Measurements from ENCODE around the gene LINGO1. TPM values are rescaled to one million over a fixed set of nuclear protein-coding genes. Genes with fewer than 3 reads are reported as not detected.

LINGO1 gene
- total RNA-seq, 1 donor from 2014 or later = 18.8 TPM

DNA sequence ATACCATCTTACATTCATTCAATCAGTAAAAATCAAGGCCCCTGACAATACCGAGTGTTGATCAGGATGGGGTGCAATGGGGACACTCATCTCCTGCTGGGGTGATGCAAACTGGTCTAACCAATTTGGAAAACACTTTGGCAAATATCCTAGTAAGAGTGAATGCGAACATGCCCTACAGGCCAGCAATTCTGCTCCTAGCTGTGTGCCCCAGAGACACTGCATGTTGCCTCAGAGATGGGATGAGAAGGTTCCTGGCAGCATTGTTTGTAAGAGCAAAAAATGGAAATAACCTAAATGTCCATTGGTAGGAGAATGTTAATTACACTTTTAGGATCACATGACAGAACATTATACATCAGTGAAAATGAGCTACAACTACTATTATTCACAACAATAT lies 4.7 kb downstream of the LINGO1 start:
- Mint-ChIP-seq H3K9me3 (ENCODE audit: unreplicated experiment) (no peaks in the 10 kb centered on the region), H3K27ac (ENCODE audit: unreplicated experiment) (no peak overlapping the region), H3K36me3 (ENCODE audit: low read depth, unreplicated experiment) (peaks cover 3% of the 10 kb centered on the region), H3K4me3 (ENCODE audit: unreplicated experiment) (no peak overlapping the region), H3K4me1 (ENCODE audit: unreplicated experiment) (peaks cover 6% of the 10 kb centered on the region), H3K27me3 (ENCODE audit: unreplicated experiment) (peaks cover 6% of the 10 kb centered on the region)
- TF ChIP-seq, protein P1, sequence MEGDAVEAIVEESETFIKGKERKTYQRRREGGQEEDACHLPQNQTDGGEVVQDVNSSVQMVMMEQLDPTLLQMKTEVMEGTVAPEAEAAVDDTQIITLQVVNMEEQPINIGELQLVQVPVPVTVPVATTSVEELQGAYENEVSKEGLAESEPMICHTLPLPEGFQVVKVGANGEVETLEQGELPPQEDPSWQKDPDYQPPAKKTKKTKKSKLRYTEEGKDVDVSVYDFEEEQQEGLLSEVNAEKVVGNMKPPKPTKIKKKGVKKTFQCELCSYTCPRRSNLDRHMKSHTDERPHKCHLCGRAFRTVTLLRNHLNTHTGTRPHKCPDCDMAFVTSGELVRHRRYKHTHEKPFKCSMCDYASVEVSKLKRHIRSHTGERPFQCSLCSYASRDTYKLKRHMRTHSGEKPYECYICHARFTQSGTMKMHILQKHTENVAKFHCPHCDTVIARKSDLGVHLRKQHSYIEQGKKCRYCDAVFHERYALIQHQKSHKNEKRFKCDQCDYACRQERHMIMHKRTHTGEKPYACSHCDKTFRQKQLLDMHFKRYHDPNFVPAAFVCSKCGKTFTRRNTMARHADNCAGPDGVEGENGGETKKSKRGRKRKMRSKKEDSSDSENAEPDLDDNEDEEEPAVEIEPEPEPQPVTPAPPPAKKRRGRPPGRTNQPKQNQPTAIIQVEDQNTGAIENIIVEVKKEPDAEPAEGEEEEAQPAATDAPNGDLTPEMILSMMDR (IDR thresholded peaks at IDR 0.05; ENCODE audit: unreplicated experiment) = no peak
- no peak for DNase-seq (ENCODE audit: low spot score)

DNA sequence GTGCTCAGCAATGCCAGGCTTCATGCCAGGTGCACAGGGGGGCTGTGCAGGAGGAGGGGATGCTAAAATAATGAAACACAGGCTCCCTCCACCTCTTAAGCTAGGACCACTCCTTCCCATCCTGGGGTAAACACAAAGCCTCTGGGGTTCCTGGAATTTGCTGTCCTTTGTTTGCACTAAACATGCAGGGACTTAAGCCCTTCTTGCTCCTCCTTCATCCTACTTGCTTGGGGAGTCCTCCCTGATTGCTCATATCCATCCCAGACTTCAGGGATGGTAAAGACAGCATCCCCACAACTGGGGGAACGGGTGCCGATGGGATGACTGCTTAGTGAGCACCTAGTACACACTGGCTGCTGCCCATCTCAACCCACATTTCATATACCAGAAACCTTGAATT lies 5.1 kb downstream of the LINGO1 start:
- TF ChIP-seq, protein P1 (IDR thresholded peaks at IDR 0.05; ENCODE audit: unreplicated experiment) = no peak
- no peak for DNase-seq (ENCODE audit: low spot score)
- H3K27ac Mint-ChIP-seq (ENCODE audit: unreplicated experiment) = no peak overlapping the region
- no peaks in the 10 kb centered on the region for H3K9me3 Mint-ChIP-seq (ENCODE audit: unreplicated experiment)
- H3K36me3 Mint-ChIP-seq (ENCODE audit: low read depth, unreplicated experiment) = peaks cover 3% of the 10 kb centered on the region
- peaks cover 6% of the 10 kb centered on the region for H3K27me3 Mint-ChIP-seq (ENCODE audit: unreplicated experiment)
- H3K4me1 Mint-ChIP-seq (ENCODE audit: unreplicated experiment) = peaks cover 8% of the 10 kb centered on the region
- H3K4me3 Mint-ChIP-seq (ENCODE audit: unreplicated experiment) = no peak overlapping the region

DNA sequence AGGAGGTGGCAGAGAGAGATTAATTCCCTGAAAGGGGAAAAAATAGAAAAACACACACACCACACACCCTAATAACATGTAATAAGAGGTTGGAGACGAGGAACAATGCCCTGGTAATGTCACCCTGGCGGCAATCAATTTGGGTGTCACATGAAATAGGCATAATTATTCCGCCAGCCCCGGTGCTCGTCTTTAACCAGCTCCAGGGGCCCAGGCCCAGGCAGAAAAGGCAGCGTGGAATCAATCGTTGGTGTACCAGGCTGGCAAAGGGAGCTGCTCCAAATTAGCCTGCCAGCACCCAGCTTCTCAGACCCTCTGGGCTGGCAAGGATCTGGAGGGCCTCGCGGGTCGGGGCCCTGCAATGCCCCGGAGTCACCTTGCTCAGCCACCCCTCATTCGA lies 5.6 kb downstream of the LINGO1 start:
- no peaks in the 10 kb centered on the region for H3K9me3 Mint-ChIP-seq (ENCODE audit: unreplicated experiment)
- DNase-seq (ENCODE audit: low spot score) = no peak
- peaks cover 6% of the 10 kb centered on the region for H3K27me3 Mint-ChIP-seq (ENCODE audit: unreplicated experiment)
- no peak overlapping the region for H3K27ac Mint-ChIP-seq (ENCODE audit: unreplicated experiment)
- H3K4me1 Mint-ChIP-seq (ENCODE audit: unreplicated experiment) = peaks cover 13% of the 10 kb centered on the region
- no peak overlapping the region for H3K4me3 Mint-ChIP-seq (ENCODE audit: unreplicated experiment)
- TF ChIP-seq, protein P1 (IDR thresholded peaks at IDR 0.05; ENCODE audit: unreplicated experiment) = no peak
- H3K36me3 Mint-ChIP-seq (ENCODE audit: low read depth, unreplicated experiment) = peaks cover 3% of the 10 kb centered on the region

DNA sequence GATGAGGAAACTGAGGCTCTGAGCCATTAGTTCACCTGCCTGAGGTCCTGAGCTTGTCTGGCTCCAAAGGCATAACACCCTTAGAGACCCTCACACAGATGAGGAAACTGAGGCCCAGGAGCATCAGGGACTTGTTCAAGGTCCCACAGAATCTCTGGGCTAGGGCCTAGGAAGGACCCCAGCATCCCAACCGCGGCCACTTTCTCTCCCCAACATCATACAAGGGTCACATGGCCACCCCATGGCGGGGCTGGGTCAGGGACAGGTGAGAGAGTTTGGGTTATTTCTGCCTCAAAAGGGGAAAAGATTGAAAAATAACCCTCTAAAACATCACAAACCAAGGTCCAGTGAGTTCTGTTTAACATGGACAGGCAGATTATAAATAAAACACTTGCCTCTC lies 6.7 kb downstream of the LINGO1 start:
- no peak for DNase-seq (ENCODE audit: low spot score)
- peaks cover 3% of the 10 kb centered on the region for H3K36me3 Mint-ChIP-seq (ENCODE audit: low read depth, unreplicated experiment)
- no peaks in the 10 kb centered on the region for H3K9me3 Mint-ChIP-seq (ENCODE audit: unreplicated experiment)
- peaks cover 12% of the 10 kb centered on the region for H3K27me3 Mint-ChIP-seq (ENCODE audit: unreplicated experiment)
- peaks cover 16% of the 10 kb centered on the region for H3K4me1 Mint-ChIP-seq (ENCODE audit: unreplicated experiment)
- TF ChIP-seq, protein P1 (IDR thresholded peaks at IDR 0.05; ENCODE audit: unreplicated experiment) = no peak
- no peak overlapping the region for H3K4me3 Mint-ChIP-seq (ENCODE audit: unreplicated experiment)
- H3K27ac Mint-ChIP-seq (ENCODE audit: unreplicated experiment) = no peak overlapping the region

DNA sequence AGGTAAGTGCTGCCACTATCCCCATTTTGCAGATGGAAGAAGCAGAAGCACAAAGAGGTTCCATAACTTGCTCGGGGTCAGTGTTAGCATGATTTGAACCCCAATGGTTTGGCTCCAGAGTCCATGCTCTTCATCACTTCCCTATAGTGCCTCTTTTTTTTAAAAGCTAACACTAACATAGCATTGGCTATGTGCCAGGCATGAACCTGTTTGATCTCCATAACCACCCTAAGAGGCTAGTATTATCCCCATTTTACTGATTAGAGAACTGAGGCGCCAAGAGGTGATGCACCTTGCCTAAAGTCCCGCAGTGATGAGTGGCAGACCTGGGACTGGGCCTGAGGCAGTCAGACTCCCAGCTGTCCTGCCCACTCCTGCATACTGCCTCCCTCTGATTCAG lies 7.3 kb downstream of the LINGO1 start:
- H3K27me3 Mint-ChIP-seq (ENCODE audit: unreplicated experiment) = peaks cover 13% of the 10 kb centered on the region
- H3K36me3 Mint-ChIP-seq (ENCODE audit: low read depth, unreplicated experiment) = peaks cover 3% of the 10 kb centered on the region
- TF ChIP-seq, protein P1 (IDR thresholded peaks at IDR 0.05; ENCODE audit: unreplicated experiment) = no peak
- H3K4me1 Mint-ChIP-seq (ENCODE audit: unreplicated experiment) = peaks cover 16% of the 10 kb centered on the region
- no peaks in the 10 kb centered on the region for H3K9me3 Mint-ChIP-seq (ENCODE audit: unreplicated experiment)
- DNase-seq (ENCODE audit: low spot score) = no peak
- H3K27ac Mint-ChIP-seq (ENCODE audit: unreplicated experiment) = no peak overlapping the region
- H3K4me3 Mint-ChIP-seq (ENCODE audit: unreplicated experiment) = no peak overlapping the region

Data from endothelial cell (in vitro differentiated cells).